Large intestine (tissue), 3 donors: ENCODE measurements around the gene PLEKHA6. TPM values are rescaled to one million over a fixed set of nuclear protein-coding genes. Genes with fewer than 3 reads are reported as not detected.

Experiments
- DNase-seq, 2 donors: peaks; one replicate each; pipeline versions ENCODE4 v3.0.0 to v3.0.0-alpha.2; 2013
- H3K27ac ChIP-seq: one replicate; pipeline ENCODE4 v1.5.1; 2013; ENCODE audit warnings: low read length
- H3K27me3 ChIP-seq: 2 replicates; pipeline ENCODE4 v1.6.1; 2013; ENCODE audit warnings: low read length; ENCODE audit not compliant: control insufficient read depth, insufficient read depth
- H3K36me3 ChIP-seq: 2 replicates; pipeline ENCODE4 v1.6.1; 2013; ENCODE audit warnings: low read length; ENCODE audit not compliant: control insufficient read depth, insufficient read depth
- H3K4me1 ChIP-seq: one replicate; pipeline ENCODE4 v1.6.1; 2013; ENCODE audit warnings: low read length; ENCODE audit not compliant: control insufficient read depth, insufficient read depth
- H3K4me3 ChIP-seq: one replicate; pipeline ENCODE4 v1.5.1; 2013; ENCODE audit warnings: low read length
- H3K9me3 ChIP-seq: one replicate; pipeline ENCODE4 v1.6.1; 2013; ENCODE audit warnings: mild to moderate bottlenecking, low read depth, low read length, moderate library complexity; ENCODE audit not compliant: control insufficient read depth
- WGBS: methylation state at CpG from one replicate; pipeline ENCODE4 v1.1.5; 2013; ENCODE audit warnings: low lambda C conversion rate; ENCODE audit not compliant: insufficient coverage; 5-methylcytosine and 5-hydroxymethylcytosine counted together
- polyA plus RNA-seq: library from polyadenylated mRNA; unstranded; fragments of 120-200 nt; gene quantifications from one replicate; pipeline ENCODE4 v1.2.1, GENCODE V29; 2013

The PLEKHA6 gene
- polyA plus RNA-seq, 1 donor = 59.3 TPM

- peaks cover 5% of the 10 kb centered on the region for H3K4me1 ChIP-seq
- H3K4me3 ChIP-seq = no peak overlapping the region
These were observed 142.7 kb downstream of the PLEKHA6 start for GRCh38 chr1:204216880-204217647.

DNA sequence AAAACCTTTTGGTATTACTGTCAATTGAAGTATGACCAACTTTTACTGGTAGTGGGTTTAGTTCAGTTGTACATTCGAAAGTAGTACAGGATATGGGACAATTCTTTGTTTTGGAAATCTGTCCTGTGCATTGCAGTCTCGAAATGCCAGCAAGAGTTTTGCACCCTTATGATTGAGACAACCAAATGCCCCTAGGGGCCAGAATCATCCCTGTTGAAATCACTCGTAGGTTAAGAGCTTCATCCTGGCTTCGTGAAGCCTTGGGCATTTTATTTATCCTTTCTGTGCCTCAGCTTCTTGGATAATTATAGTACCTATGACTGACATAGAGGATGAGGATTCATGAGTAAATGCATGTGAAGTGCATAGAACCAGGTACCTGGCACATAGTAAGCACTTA is 143.5 kb downstream of the PLEKHA6 start:
- no peak for DNase-seq
- WGBS = no CpG with 5 or more reads among the region's 4 CpGs
- Histone ChIP-seq H3K4me1 (peaks cover 12% of the 10 kb centered on the region), H3K36me3 (peaks cover 18% of the 10 kb centered on the region), H3K27ac (no peak overlapping the region), H3K9me3 (no peaks in the 10 kb centered on the region), H3K4me3 (no peak overlapping the region), H3K27me3 (no peaks in the 10 kb centered on the region)

More at GRCh38 chr1:204216880-204217647, 142.7 kb downstream of the PLEKHA6 start:
- H3K36me3 ChIP-seq = peaks cover 27% of the 10 kb centered on the region
- no peak overlapping the region for H3K27ac ChIP-seq
- no peak for DNase-seq
- WGBS = no CpG with 5 or more reads among the region's 11 CpGs
- H3K9me3 ChIP-seq = no peaks in the 10 kb centered on the region
- H3K27me3 ChIP-seq = no peaks in the 10 kb centered on the region

DNA sequence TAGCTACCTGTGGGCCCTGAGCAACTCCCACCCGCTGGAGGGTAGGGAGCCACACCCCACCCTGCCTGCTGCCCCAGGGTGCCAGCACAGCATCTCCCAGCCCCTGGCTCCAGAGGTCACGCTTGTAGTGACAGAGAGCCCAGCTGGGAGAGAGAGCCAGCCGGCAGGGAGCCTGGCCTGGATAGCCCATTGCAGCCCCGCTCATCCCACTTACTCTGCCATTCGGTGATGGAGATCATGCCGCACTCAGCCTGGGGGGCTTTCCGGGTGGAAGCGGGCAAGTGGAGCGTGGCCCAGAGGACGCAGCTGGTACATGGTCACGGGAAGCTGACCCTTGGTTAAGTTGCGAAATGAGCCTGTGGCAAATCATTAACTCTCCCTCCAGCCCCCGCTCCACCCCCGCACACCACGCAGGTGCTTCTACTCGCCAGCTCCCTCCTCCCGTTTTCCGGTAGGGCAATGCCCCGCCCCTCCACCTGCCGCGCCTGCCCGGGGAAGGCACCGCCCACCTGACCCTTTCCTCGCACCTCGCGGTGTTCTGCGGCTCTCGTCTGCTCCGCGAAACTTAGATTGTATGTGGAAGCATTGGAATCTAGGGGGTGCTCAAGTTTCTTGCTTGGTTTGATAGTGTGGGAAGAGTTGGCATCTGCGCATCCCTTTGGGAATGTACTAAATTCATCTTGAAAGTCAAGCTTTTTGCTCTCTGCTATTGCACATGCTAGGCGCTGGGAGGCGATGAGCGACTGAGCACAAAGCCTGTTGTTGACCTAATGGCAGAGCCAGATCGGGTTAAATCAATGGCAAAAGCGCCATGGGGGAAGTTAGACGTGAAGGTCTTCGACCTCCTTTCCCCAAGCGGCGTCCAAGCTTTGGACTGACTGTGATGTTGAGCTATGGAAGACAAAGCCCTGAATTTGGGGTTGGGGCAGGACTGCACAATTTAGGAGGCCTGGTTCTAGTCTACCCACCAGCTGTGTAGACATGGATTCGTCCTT is 145.8 kb downstream of the PLEKHA6 start, which contains the start of gene GOLT1A:
TSS of gene GOLT1A (minus strand) at position 321 of the 995 bp plus-strand sequence. CDS start at position 239, 82 bp downstream.
- H3K36me3 ChIP-seq = no peaks in the 10 kb centered on the region
- peak within 1 kb of the TSS; percentile 69 for H3K4me3 ChIP-seq
- no CpG with 5 or more reads among the region's 41 CpGs for WGBS
- DNase-seq = peak; percentile 91 to 97
- H3K27ac ChIP-seq = peak within 1 kb of the TSS; percentile 82
- no peaks in the 10 kb centered on the region for H3K27me3 ChIP-seq
- peaks cover 20% of the 10 kb centered on the region for H3K4me1 ChIP-seq
- H3K9me3 ChIP-seq = no peaks in the 10 kb centered on the region

- DNase-seq = no peak
- Histone ChIP-seq H3K36me3 (no peaks in the 10 kb centered on the region), H3K4me1 (peaks cover 20% of the 10 kb centered on the region), H3K27ac (peak overlapping the region; percentile 82), H3K9me3 (no peaks in the 10 kb centered on the region), H3K4me3 (peak overlapping the region; percentile 69), H3K27me3 (no peaks in the 10 kb centered on the region)
- WGBS = 60% methylated on average over 1 of the region's 3 CpGs
These were observed 147.0 kb downstream of the PLEKHA6 start for GRCh38 chr1:204212715-204213114.

DNA sequence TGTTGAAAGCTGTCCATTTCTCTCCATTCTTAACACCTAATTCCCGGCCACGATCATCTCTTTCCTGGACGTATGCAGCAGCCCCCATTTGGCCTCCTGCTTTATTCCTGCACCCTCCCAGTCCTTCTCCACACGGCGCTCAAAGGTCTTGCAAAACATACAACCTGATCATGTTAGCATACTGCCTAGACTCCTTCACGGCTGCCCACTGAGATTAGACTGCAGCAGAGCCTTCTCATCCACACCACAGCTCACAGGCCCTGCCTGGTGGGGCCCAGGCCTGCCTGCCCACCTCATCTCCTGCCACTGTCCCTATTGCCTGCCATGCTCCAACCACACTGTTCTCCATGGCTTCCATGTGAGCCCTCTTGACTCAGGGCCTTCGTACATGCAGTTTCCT is 148.7 kb downstream of the PLEKHA6 start:
- H3K4me3 ChIP-seq = no peak overlapping the region
- H3K36me3 ChIP-seq = no peaks in the 10 kb centered on the region
- no peaks in the 10 kb centered on the region for H3K27me3 ChIP-seq
- peak in 1 of 2 donors; percentile 53 for DNase-seq
- 34% methylated on average over 3 of the region's 7 CpGs for WGBS
- H3K27ac ChIP-seq = peak overlapping the region; percentile 71
- no peaks in the 10 kb centered on the region for H3K9me3 ChIP-seq
- H3K4me1 ChIP-seq = peaks cover 27% of the 10 kb centered on the region

DNA sequence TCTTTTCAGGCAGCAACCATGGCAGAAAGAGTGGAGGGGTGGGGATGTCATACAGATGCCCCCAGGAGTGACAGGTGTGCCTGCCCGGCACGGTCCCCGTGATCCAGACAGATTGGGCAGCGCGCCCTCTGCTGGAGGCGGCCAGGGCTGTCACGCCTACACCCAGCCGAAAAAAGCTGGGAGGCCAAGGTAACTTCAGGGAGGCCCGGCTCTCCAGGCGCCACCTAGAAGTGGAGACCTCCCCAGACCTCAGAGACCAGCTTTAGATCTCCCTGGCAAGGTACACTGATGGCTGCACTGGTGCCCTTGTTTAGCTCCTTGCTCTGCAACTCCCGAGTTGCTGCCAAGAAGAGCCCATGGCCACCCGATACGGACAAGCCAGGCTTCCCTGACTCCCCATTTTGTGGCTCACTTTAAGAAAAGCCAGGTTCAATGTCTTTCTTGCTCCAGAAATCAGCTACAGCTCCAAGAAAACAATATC is 152.6 kb downstream of the PLEKHA6 start:
- peaks cover 23% of the 10 kb centered on the region for H3K4me1 ChIP-seq
- no peak overlapping the region for H3K27ac ChIP-seq
- H3K9me3 ChIP-seq = no peaks in the 10 kb centered on the region
- DNase-seq = peak in 1 of 2 donors; percentile 52
- peaks cover 3% of the 10 kb centered on the region for H3K36me3 ChIP-seq
- WGBS = no CpG with 5 or more reads among the region's 13 CpGs
- no peak overlapping the region for H3K4me3 ChIP-seq
- no peaks in the 10 kb centered on the region for H3K27me3 ChIP-seq

- Histone ChIP-seq H3K27me3 (no peaks in the 10 kb centered on the region), H3K9me3 (no peaks in the 10 kb centered on the region), H3K36me3 (peaks cover 3% of the 10 kb centered on the region), H3K4me3 (no peak overlapping the region), H3K27ac (no peak overlapping the region), H3K4me1 (peaks cover 14% of the 10 kb centered on the region)
- no CpG with 5 or more reads among the region's 2 CpGs for WGBS
- no peak for DNase-seq
These were observed 153.6 kb downstream of the PLEKHA6 start for GRCh38 chr1:204206121-204206520.

DNA sequence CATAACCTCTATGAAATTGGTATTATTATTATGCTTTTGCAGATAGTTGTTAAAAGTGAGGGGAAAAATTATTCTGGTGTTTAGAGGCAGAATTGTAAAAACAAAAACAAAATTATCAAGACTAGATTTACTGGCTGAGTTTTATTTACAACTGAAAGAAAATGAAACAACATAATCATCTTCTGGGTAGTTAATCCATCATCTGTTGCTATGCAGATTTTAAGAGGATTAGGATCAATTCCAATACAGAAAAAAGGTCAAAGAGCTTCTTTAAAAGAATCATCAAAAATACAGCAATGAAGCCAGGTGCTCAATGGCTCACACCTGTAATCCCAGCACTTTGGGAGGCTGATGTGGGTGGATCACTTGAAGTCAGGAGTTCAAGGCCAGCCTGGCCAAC is 154.2 kb downstream of the PLEKHA6 start:
- Histone ChIP-seq H3K4me1 (peaks cover 8% of the 10 kb centered on the region), H3K9me3 (no peaks in the 10 kb centered on the region), H3K36me3 (peaks cover 3% of the 10 kb centered on the region), H3K27ac (no peak overlapping the region), H3K27me3 (no peaks in the 10 kb centered on the region), H3K4me3 (no peak overlapping the region)
- DNase-seq = no peak

DNA sequence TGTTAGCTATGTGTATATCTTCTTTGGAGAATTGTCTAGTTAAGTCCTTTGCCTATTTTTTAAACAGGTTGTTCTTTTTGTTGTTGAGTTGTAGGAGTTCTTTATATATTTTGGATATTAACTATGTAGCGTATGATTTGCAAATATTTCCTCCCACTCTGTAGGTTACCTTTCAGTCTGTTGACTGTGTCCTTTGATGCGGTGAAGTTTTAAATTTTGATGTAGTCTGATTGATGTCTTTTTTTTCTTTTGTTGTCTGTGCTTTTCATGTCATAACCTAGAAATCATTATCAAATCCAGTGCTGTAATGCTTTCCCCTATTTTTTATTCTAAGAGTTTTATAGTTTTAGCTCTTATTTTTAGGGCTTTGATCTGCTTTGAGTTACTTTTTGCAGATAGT is 154.8 kb downstream of the PLEKHA6 start:
- H3K4me3 ChIP-seq = no peak overlapping the region
- H3K36me3 ChIP-seq = peaks cover 3% of the 10 kb centered on the region
- H3K27me3 ChIP-seq = no peaks in the 10 kb centered on the region
- H3K4me1 ChIP-seq = peaks cover 8% of the 10 kb centered on the region
- H3K27ac ChIP-seq = no peak overlapping the region
- no peak for DNase-seq
- H3K9me3 ChIP-seq = no peaks in the 10 kb centered on the region
- no CpG with 5 or more reads among the region's 2 CpGs for WGBS

- no peak overlapping the region for H3K27ac ChIP-seq
- WGBS = no CpG with 5 or more reads among the region's 5 CpGs
- DNase-seq = no peak
These were observed 156.4 kb downstream of the PLEKHA6 start for GRCh38 chr1:204203206-204203767.

More at GRCh38 chr1:204203206-204203767, 156.4 kb downstream of the PLEKHA6 start:
- Histone ChIP-seq H3K9me3 (no peaks in the 10 kb centered on the region), H3K4me3 (no peak overlapping the region), H3K4me1 (peaks cover 24% of the 10 kb centered on the region), H3K27me3 (no peaks in the 10 kb centered on the region), H3K36me3 (peaks cover 3% of the 10 kb centered on the region)
